HL-60/S4 treated with phorbol 12-myristate 13-acetate at 8.2 ng/mL for 4 days and 3 days (cell line): Measurements from ENCODE around the gene PXDC1.

Source experiments
- in situ Hi-C: fragments of 300-500 bp; cut with MboI; formaldehyde crosslinking; loops from 2 replicates; pipeline ENCODE4 v1.15.0; 2022; ENCODE audit warnings: low sequenced_read_pairs

PXDC1 gene

GRCh38 chr6:3737831-3738210 lies 13.7 kb downstream of the PXDC1 start:
- in situ Hi-C loops = loop anchor here (25.0 kb wide), 2 partner anchors 424 to 601 kb away; no protein-coding TSS in a partner anchor

- in situ Hi-C loops = loop anchor here (25.0 kb wide), 2 partner anchors 425 to 600 kb away; no protein-coding TSS in a partner anchor
Measured at GRCh38 chr6:3737149-3737830, 14.2 kb downstream of the PXDC1 start.

GRCh38 chr6:3735029-3735605 lies 16.4 kb downstream of the PXDC1 start:
- in situ Hi-C loops = loop anchor here (25.0 kb wide), 2 partner anchors 427 to 598 kb away; no protein-coding TSS in a partner anchor

DNA sequence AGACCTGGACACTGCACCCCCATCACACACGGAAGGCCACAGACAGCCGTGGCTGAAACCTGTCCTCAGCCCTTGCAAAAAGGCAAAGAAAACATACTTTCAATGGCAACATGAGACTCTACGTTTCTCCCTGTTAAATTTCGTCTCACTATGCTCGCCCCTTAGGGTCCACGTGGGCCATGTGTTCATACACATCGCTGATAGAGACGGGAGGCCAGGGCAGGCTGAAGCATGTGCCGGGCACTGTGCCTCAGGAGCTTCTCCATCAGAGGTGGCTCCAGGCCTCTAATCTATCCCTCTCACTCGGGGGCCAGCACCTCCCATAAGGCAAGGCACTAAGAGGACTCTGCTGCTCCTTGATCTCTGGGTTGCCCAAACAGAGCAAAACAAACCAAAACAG lies 17.5 kb downstream of the PXDC1 start:
- in situ Hi-C loops = loop anchor here (5.0 to 25.0 kb wide), 3 partner anchors 428 to 597 kb away; no protein-coding TSS in a partner anchor

- in situ Hi-C loops = loop anchor here (5.0 to 25.0 kb wide), 3 partner anchors 429 to 596 kb away; no protein-coding TSS in a partner anchor
Measured at GRCh38 chr6:3733321-3733925, 18.1 kb downstream of the PXDC1 start.

DNA sequence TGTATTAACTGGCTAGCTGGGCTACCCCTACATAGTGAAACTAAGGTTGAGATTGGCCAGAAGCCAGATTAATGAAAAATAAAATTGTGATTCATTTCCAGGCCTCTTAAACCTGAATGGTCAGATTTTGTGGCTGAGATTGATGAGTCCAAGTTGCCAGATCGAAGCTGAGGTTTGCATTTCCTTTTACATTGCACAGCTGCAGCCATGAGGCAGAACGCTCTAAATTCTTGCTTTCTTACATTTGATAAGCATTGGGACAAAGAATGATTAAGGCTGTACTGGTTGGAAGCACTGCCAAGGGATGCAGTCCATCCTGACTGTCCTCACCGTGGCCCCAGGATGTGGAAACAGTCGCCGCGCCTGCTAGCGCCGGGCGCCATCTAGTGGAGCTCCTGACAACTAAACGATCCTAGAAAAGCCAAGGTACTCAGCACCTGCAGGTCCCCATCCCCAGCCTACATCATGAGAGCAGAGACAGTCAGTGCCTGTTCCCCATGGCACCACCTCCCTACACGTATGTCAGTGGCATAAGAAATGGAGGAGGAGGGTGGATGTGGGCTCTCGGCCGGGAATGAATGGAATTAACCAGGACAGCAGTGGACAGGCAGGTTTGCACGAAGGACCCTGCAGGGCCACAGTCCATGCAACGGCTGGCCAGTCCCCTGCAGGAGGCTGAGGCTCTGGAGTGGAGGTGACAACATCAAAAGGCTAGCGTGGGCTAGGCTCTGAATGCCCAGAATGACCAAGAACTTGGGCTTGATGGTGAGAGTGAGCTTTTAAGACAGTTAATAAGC lies 19.0 kb downstream of the PXDC1 start:
- in situ Hi-C loops = loop anchor here (5.0 to 25.0 kb wide), 3 partner anchors 430 to 595 kb away; no protein-coding TSS in a partner anchor

GRCh38 chr6:3731700-3732099 lies 19.8 kb downstream of the PXDC1 start:
- in situ Hi-C loops = loop anchor here (5.0 to 25.0 kb wide), 3 partner anchors 431 to 594 kb away; no protein-coding TSS in a partner anchor

- in situ Hi-C loops = loop anchor here (5.0 to 25.0 kb wide), 3 partner anchors 433 to 592 kb away; no protein-coding TSS in a partner anchor
Measured at GRCh38 chr6:3729603-3730344, 21.7 kb downstream of the PXDC1 start.

DNA sequence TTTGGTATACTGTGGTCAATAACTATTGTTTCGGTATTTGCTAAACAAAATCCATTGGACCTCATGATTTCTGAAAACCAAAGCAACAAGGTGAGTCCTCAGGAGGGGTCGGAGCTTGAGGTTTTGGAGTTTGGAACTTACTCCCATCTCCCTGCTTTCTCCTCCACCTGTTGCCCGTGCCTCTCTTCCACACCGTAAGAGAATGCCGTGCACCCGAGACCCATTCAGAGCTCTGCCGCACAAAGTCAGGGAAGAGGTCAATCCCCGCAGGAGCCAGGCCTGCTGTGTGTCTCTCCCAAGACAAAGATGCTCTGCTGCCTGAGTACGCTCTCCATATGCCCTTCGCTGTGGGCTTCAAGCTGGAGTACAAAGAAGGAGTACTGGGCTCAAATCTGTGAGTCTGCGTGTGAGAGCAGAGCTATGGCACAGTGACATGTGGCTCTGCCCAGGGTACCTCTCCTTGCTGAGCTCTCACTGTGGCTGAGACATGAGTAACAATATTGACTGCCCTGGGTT lies 23.9 kb downstream of the PXDC1 start:
- in situ Hi-C loops = loop anchor here (25.0 kb wide), 2 partner anchors 435 to 590 kb away; no protein-coding TSS in a partner anchor

GRCh38 chr6:3727036-3727435 lies 24.5 kb downstream of the PXDC1 start:
- in situ Hi-C loops = loop anchor here (25.0 kb wide), 2 partner anchors 435 to 590 kb away; no protein-coding TSS in a partner anchor

DNA sequence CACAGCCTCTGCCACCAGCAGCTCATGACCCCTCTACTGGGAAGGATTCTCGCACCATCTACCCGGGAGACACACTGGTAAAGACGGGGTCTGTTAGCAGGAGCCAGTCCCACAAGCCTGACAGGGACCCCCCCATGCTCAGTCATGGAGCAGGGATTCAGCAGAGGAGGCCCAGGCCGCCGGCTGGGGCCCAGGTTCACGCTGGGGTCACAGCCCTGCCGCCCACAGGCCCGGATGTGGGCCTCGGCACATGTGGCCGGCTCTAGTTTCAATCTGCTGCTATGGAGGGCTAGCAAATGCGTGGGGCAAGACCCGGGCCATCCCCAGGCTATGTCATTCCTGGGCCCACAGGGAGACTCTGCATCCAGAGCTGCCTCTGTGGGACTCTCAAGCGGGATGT lies 25.1 kb downstream of the PXDC1 start:
- in situ Hi-C loops = loop anchor here (25.0 kb wide), 2 partner anchors 436 to 589 kb away; no protein-coding TSS in a partner anchor

DNA sequence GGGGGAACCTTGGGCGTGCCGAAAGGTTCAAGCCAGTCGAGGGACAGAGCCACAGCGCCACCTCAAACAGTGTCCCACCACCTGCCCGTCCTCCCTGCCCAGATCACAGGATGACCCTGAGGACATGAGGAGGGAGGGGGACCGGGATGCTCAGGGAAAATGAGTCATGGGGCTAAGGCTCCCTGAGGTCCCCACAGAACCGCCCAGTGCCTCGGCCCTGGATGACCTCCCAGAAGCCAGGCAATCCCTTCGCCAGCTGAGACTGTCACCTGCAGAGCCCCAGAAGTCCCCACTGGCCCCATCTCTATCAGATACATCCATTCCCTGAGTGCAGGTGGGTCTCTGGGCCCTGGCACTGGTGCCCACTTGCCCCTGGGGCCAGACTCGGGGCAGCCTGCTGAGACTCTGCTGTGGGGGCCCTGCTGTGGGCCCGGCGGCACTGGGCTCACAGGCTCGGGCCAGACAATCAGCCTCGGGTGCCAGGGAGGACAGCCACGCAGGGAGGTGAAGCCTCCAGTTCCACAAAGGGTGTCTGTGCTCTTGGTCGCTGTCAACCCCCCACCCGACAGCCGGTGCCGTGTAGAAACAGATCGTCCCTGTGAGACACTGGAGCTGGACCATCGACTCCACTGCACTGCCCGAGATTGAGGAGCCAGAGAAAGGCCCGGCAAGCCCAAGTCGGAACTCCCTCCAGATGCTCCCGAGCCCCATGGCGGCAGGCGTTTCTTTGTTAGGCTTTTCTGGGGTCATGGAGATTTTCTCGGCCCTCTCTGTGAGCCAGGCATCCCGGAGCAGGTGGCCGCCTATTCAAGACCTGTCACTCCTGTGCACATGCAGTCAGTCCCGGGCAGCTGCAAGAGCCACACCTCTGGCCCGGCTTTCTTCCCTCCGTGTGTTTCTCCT lies 26.1 kb downstream of the PXDC1 start:
- in situ Hi-C loops = loop anchor here (25.0 kb wide), 2 partner anchors 437 to 588 kb away; no protein-coding TSS in a partner anchor

GRCh38 chr6:3724451-3725144 lies 26.9 kb downstream of the PXDC1 start:
- in situ Hi-C loops = loop anchor here (25.0 kb wide), 2 partner anchors 438 to 587 kb away; no protein-coding TSS in a partner anchor

DNA sequence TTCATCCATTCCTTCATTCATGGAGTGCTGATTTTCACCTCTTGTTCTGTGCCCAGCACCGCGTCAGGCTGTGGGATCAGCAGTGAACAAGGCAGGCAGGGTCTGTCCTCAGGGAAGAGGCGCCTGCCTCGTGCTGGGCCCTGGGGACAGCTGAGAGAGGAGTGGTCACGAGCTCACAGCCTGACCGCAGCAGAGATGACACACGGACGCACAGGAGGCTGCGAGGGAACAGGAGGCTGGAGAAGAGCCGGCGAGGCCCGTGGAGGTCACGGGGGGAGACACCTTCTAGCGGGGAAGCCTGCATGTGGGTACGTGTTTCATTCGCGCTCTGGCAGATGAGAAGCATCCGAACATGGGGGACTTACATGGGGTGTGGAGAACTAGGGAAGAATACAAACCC lies 27.5 kb downstream of the PXDC1 start:
- in situ Hi-C loops = no loop called here

DNA sequence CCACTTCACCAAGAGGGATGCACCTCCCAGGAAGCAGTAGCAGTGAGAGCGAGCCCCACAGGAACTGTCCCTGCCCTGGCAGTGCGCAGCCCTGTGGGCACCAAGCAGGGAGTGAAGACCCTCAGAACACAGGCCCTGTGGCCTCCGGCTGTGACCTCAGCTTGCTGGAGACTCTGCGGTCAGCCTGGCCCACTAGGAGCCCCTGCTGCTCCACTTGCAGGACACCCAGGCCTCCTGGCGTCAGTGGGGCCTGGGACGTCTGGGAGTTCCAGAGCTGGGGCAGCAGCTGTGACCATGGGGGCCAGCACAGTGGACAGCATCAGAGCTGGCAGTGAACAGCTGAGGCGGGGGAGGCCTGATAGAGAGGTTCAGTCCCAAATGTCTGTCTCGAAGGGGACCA lies 28.3 kb downstream of the PXDC1 start:
- in situ Hi-C loops = no loop called here

- in situ Hi-C loops = no loop called here
Measured at GRCh38 chr6:3722785-3723184, 28.7 kb downstream of the PXDC1 start.

DNA sequence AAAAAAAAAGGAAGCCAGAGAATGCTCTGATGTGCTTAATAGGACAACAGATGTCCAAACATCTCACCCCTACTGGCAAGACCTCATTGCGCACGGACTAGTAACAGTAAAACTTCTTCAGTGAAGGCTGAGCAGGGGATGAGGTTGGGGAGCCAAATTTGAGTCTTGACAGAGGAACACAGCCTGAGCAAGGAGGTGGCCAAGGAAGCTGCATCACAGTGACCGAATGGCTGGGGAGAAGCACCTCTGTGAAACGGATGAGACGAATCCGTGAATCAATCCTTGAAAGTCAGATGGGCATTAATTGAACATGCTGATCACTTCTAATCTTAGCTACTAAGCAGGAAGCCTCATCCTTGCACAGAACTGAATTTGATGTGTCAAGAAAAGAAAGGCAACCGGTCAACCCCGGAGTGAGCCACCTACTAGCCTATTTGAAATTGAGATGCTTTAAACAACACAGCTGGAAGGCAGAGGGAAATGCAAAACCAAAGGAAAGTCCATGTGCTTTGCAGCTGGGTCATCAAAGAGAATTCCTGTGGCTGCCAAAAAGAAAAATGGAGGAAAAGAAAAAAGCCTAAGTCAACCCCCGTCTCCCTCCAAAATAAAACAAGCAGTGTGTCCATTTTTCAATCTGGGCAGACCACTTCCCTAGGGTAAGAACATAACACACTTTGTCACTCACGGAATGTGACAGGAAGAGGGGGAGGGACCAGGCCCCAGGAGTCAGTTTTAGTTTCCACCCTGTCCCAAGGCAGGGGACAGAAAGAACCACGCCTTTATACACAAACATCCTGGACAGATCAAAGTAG lies 29.5 kb downstream of the PXDC1 start:
- in situ Hi-C loops = no loop called here
